ENCODE data around the gene TSPAN18.

DNA sequence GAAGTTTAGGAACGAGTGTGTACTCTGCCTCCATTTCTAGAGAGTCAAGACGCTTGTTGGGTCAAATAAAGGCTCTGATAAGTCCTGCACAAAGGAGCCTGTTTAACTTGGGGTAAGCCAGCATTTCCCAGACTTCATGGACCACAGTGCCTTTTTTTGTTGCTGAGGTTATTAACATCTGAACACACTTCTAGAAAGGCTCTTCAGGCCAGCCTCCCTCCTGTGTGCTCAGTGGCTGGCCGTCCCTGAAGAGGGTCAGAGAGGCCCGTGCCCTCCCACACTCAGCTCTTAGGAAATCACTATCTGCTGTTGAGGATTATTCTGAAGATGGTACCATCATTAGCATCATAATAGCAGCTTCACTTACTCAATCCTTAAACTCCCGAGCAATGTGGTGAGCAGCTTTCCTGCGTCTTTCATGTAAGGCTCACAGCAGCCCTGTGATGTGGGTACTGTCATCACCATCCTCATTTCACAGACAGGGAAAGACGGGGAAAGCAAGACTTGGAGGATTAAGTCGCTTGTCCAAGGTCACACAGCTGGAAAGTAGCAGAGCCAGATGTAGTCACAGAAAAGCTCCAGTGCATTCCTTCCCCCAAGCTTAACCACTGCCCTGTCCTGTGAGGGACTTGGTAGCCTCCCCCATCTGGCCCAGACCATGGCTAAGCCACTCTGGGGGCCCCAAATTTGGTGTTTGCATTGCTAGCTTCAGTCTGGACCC, 71.3 kb downstream of the TSPAN18 start:
- TF ChIP-seq EZH2 (IDR thresholded peaks at IDR 0.05; ENCODE audit: borderline replicate concordance, low read length) = no peak
- TF ChIP-seq, protein P1, sequence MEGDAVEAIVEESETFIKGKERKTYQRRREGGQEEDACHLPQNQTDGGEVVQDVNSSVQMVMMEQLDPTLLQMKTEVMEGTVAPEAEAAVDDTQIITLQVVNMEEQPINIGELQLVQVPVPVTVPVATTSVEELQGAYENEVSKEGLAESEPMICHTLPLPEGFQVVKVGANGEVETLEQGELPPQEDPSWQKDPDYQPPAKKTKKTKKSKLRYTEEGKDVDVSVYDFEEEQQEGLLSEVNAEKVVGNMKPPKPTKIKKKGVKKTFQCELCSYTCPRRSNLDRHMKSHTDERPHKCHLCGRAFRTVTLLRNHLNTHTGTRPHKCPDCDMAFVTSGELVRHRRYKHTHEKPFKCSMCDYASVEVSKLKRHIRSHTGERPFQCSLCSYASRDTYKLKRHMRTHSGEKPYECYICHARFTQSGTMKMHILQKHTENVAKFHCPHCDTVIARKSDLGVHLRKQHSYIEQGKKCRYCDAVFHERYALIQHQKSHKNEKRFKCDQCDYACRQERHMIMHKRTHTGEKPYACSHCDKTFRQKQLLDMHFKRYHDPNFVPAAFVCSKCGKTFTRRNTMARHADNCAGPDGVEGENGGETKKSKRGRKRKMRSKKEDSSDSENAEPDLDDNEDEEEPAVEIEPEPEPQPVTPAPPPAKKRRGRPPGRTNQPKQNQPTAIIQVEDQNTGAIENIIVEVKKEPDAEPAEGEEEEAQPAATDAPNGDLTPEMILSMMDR (IDR thresholded peaks at IDR 0.05; ENCODE audit: low read length) = no peak

All from OCI-LY1 (cell line).